EH (cell line): Measurements from ENCODE around the gene TRIM44.
A peak's percentile ranks its signal among the peaks of the same experiment; 100 is the strongest.

Experiments used
- DNase-seq: peaks from one replicate; pipeline ENCODE4 v3.0.0-alpha.2; 2015; ENCODE audit warnings: low read depth

TRIM44 gene

GRCh38 chr11:35791088-35791958 is 128.7 kb downstream of the TRIM44 start:
- peak; percentile 26 for DNase-seq

- DNase-seq: peak; percentile 18
These were observed 129.7 kb downstream of the TRIM44 start for GRCh38 chr11:35792148-35792845.

GRCh38 chr11:35792846-35793192 is 130.2 kb downstream of the TRIM44 start:
- no peak for DNase-seq

- DNase-seq: peak; percentile 6
These were observed 131.8 kb downstream of the TRIM44 start for GRCh38 chr11:35794333-35794732.

- peak; percentile 87 for DNase-seq
These were observed 132.3 kb downstream of the TRIM44 start for GRCh38 chr11:35794850-35795249.

GRCh38 chr11:35796562-35796961 is 134.0 kb downstream of the TRIM44 start:
- peak; percentile 94 for DNase-seq

- peak; percentile 51 for DNase-seq
These were observed 135.8 kb downstream of the TRIM44 start for GRCh38 chr11:35798423-35798822.

- no peak for DNase-seq
These were observed 136.4 kb downstream of the TRIM44 start for GRCh38 chr11:35798983-35799382.

GRCh38 chr11:35799655-35800054 is 137.1 kb downstream of the TRIM44 start:
- no peak for DNase-seq

GRCh38 chr11:35800970-35801953 is 138.7 kb downstream of the TRIM44 start:
- no peak for DNase-seq

- DNase-seq: no peak
These were observed 139.6 kb downstream of the TRIM44 start for GRCh38 chr11:35802221-35802620.

- no peak for DNase-seq
These were observed 140.1 kb downstream of the TRIM44 start for GRCh38 chr11:35802672-35803071.

GRCh38 chr11:35803115-35803514 is 140.5 kb downstream of the TRIM44 start:
- DNase-seq: no peak

GRCh38 chr11:35804451-35805040 is 142.0 kb downstream of the TRIM44 start:
- DNase-seq: no peak

- no peak for DNase-seq
These were observed 147.0 kb downstream of the TRIM44 start for GRCh38 chr11:35809561-35809960.

GRCh38 chr11:35810045-35810645 is 147.6 kb downstream of the TRIM44 start:
- DNase-seq: peak; percentile 36

GRCh38 chr11:35811783-35812182 is 149.2 kb downstream of the TRIM44 start:
- no peak for DNase-seq

- DNase-seq: no peak
These were observed 150.3 kb downstream of the TRIM44 start for GRCh38 chr11:35812828-35813227.

GRCh38 chr11:35814081-35814695 is 151.6 kb downstream of the TRIM44 start:
- DNase-seq: no peak

GRCh38 chr11:35814720-35815305 is 152.2 kb downstream of the TRIM44 start:
- no peak for DNase-seq
